GM12865 (cell line): ENCODE results near the gene CRELD1.
"Not testable (repeated sequence)": the region's sequence is repeated elsewhere in the genome, so short reads cannot be mapped to it uniquely, and the experiment has no call there.

Experiments used
- DNase-seq: peaks from one replicate; pipeline ENCODE4 v3.0.0; 2010; ENCODE audit warnings: low read depth
- H3K4me3 ChIP-seq: 2 replicates; pipeline ENCODE4 v1.5.1; 2011; ENCODE audit warnings: mild to moderate bottlenecking, low read depth, low read length, control low read depth
- CTCF ChIP-seq: IDR thresholded peaks from 2 replicates; pipeline ENCODE4 v1.5.1; 2011; ENCODE audit warnings: low read length, control low read depth, low read depth, inconsistent platforms; ENCODE audit not compliant: insufficient read depth; ENCODE audit errors: missing control alignments

Gene CRELD1

GRCh38 chr3:9890249-9891071, 43.2 kb upstream of the CRELD1 start, which contains the start of gene JAGN1:
JAGN1 (plus strand) TSS chr3:9890610; CDS start chr3:9890723, 113 bp downstream.
- no peak for TF ChIP-seq CTCF
- peak; percentile 95 for DNase-seq

GRCh38 chr3:9891072-9891622, 42.5 kb upstream of the CRELD1 start:
- no peak for DNase-seq
- H3K4me3 ChIP-seq: peak overlapping the region; percentile 92
- no peak for TF ChIP-seq CTCF

More at GRCh38 chr3:9890249-9891071, 43.2 kb upstream of the CRELD1 start, which contains the start of gene JAGN1:
- H3K4me3 ChIP-seq: peak within 1 kb of the TSS; percentile 92

- DNase-seq: no peak
- TF ChIP-seq CTCF: no peak
- no peak overlapping the region for H3K4me3 ChIP-seq
Measured at GRCh38 chr3:9893739-9894138, 39.9 kb upstream of the CRELD1 start.

GRCh38 chr3:9895715-9896114, 37.9 kb upstream of the CRELD1 start:
- DNase-seq: not testable (repeated sequence)

GRCh38 chr3:9896755-9897407, 36.8 kb upstream of the CRELD1 start:
- not testable (repeated sequence) for DNase-seq, H3K4me3 ChIP-seq

More at GRCh38 chr3:9895715-9896114, 37.9 kb upstream of the CRELD1 start:
- H3K4me3 ChIP-seq: not testable (repeated sequence)

- TF ChIP-seq CTCF: no peak
- no peak overlapping the region for H3K4me3 ChIP-seq
- no peak for DNase-seq
Measured at GRCh38 chr3:9897408-9898372, 35.9 kb upstream of the CRELD1 start.

GRCh38 chr3:9898467-9899241, 35.0 kb upstream of the CRELD1 start:
- H3K4me3 ChIP-seq: no peak overlapping the region
- no peak for DNase-seq

More at GRCh38 chr3:9898467-9899241, 35.0 kb upstream of the CRELD1 start:
- TF ChIP-seq CTCF: no peak
